Endothelial cell of umbilical vein (primary cell): ENCODE data around the gene FBXO2. TPM values are rescaled to one million over a fixed set of nuclear protein-coding genes. Genes with fewer than 3 reads are reported as not detected.

Experiments used
- BruUV-seq: library from RNA; stranded (reverse); fragments of 400-500 nt; replicated peaks from 2 replicates; lab custom pipeline; 2021; lab: Mats Ljungman, UMichigan
- CTCF ChIA-PET: fragments of 300-600, 350-600 bp; sonication (Branson Sonifier 250); formaldehyde crosslinking; loops from one replicate; lab custom pipeline; 2021; ENCODE audit warnings: antibody characterized with exemption, inconsistent platforms; lab: Charles Lee
- POLR2A ChIA-PET: fragments of 300-600, 350-600 bp; sonication (Branson Sonifier 250); formaldehyde crosslinking; loops from one replicate; lab custom pipeline; 2021; ENCODE audit warnings: antibody characterized with exemption, inconsistent platforms; lab: Charles Lee
- DNase-seq: peaks from one replicate; pipeline ENCODE4 v3.0.0-alpha.2; 2011; ENCODE audit warnings: low read depth, low spot score
- FAIRE-seq: peaks from 2 replicates; lab custom pipeline; 2011; peaks lifted over from hg19 to GRCh38; lab: Jason Lieb, UNC
- H2AFZ ChIP-seq: 2 replicates; pipeline ENCODE4 v1.6.0; 2012; ENCODE audit warnings: low read depth, low read length, control low read depth, inconsistent platforms
- H3K27ac ChIP-seq: 2 replicates; pipeline ENCODE4 v1.5.1; 2011; ENCODE audit warnings: low read depth, mild to moderate bottlenecking, control low read depth, low read length, moderate library complexity; ENCODE audit not compliant: insufficient read depth
- H3K27me3 ChIP-seq, 2 experiments: 2 replicates each; pipeline versions ENCODE4 v1.6.0 to v1.6.1; 2011; ENCODE audit warnings: low read length in 2 of 2, mixed read lengths in 1 of 2; ENCODE audit not compliant: control insufficient read depth in 2 of 2, insufficient read depth in 2 of 2
- H3K36me3 ChIP-seq, 2 experiments: 2 replicates in 1 of 2; 3 replicates in 1 of 2; pipeline ENCODE4 v1.5.1; 2011; ENCODE audit warnings: low read length in 2 of 2, mild to moderate bottlenecking in 1 of 2, moderate library complexity in 1 of 2; ENCODE audit not compliant: control insufficient read depth in 2 of 2, insufficient read depth in 2 of 2; ENCODE audit errors: extremely low read depth in 1 of 2
- H3K4me1 ChIP-seq: 3 replicates; pipeline ENCODE4 v1.5.1; 2011; ENCODE audit warnings: mild to moderate bottlenecking, low read length; ENCODE audit not compliant: control insufficient read depth, insufficient read depth; ENCODE audit errors: extremely low read depth
- H3K4me2 ChIP-seq: 2 replicates; pipeline ENCODE4 v1.6.1; 2011; ENCODE audit warnings: low read length, control low read depth, mixed read lengths; ENCODE audit not compliant: insufficient read depth
- H3K4me3 ChIP-seq, 3 experiments: fragments of 200-600 bp in 1 of 3; sonication (generic), shearing (Covaris generic) in 1 of 3; replicated peaks in 1 of 3; 2 replicates each; pipeline ENCODE4 v1.5.1; 2011 to 2016; ENCODE audit warnings: control low read depth in 3 of 3, low read length in 3 of 3, mild to moderate bottlenecking in 2 of 3, inconsistent platforms in 1 of 3, low read depth in 1 of 3, moderate library complexity in 1 of 3; ENCODE audit not compliant: insufficient read depth in 1 of 3
- H3K79me2 ChIP-seq: 2 replicates; pipeline ENCODE4 v1.6.0; 2012; ENCODE audit warnings: low read length, inconsistent platforms; ENCODE audit not compliant: control insufficient read depth, insufficient read depth
- H3K9ac ChIP-seq: replicated peaks from 2 replicates; pipeline ENCODE3; 2011; ENCODE audit warnings: low read length, control low read depth; ENCODE audit not compliant: insufficient read depth; ENCODE audit errors: extremely low read depth
- H3K9me1 ChIP-seq: replicated peaks from 3 replicates; pipeline ENCODE4 v1.6.0; 2011; ENCODE audit warnings: mild to moderate bottlenecking, low read length; ENCODE audit not compliant: control insufficient read depth, insufficient read depth; ENCODE audit errors: extremely low read depth
- H3K9me3 ChIP-seq: replicated peaks from 2 replicates; pipeline ENCODE4 v1.5.1; 2012; ENCODE audit warnings: low read length, inconsistent platforms; ENCODE audit not compliant: control insufficient read depth, insufficient read depth
- H4K20me1 ChIP-seq: replicated peaks from 2 replicates; pipeline ENCODE3; 2011; ENCODE audit warnings: mild to moderate bottlenecking, low read length; ENCODE audit not compliant: control insufficient read depth, insufficient read depth; ENCODE audit errors: extremely low read depth
- EZH2 ChIP-seq: IDR thresholded peaks from 2 replicates; pipeline ENCODE4 v1.6.1; 2012; ENCODE audit warnings: borderline replicate concordance, low read depth, mild to moderate bottlenecking, moderate library complexity, low read length, inconsistent platforms; ENCODE audit not compliant: severe bottlenecking
- FOS ChIP-seq: IDR thresholded peaks from 2 replicates; pipeline ENCODE4 v1.6.1; 2011; ENCODE audit warnings: mild to moderate bottlenecking, low read length, moderate library complexity, borderline replicate concordance; ENCODE audit not compliant: insufficient read depth
- GATA2 ChIP-seq: IDR thresholded peaks from 2 replicates; pipeline ENCODE4 v1.7.0; 2011; ENCODE audit warnings: low read depth, mild to moderate bottlenecking, moderate library complexity, mixed read lengths, low read length; ENCODE audit not compliant: insufficient read length, insufficient read depth
- JUN ChIP-seq: IDR thresholded peaks from 2 replicates; pipeline ENCODE4 v1.6.1; 2011; ENCODE audit warnings: borderline replicate concordance, low read depth; ENCODE audit not compliant: insufficient read length, insufficient read depth
- MYC ChIP-seq: IDR thresholded peaks from one replicate; pipeline ENCODE4 v1.6.1; 2011; ENCODE audit warnings: mild to moderate bottlenecking, low read depth, low read length
- POLR2A ChIP-seq: IDR thresholded peaks from 2 replicates; pipeline ENCODE4 v1.6.1; 2012; ENCODE audit warnings: low read depth, mild to moderate bottlenecking, control low read depth, low read length
- POLR2AphosphoS5 ChIP-seq: IDR thresholded peaks from 2 replicates; pipeline ENCODE4 v1.6.1; 2012; ENCODE audit warnings: low read depth, mild to moderate bottlenecking, control low read depth, low read length, moderate library complexity; ENCODE audit not compliant: insufficient read depth
- dilution Hi-C: fragments of 300-500 bp; cut with MboI; formaldehyde crosslinking; loops from one replicate; pipeline ENCODE4 v1.15.0; 2019; ENCODE audit warnings: low sequenced_read_pairs; ENCODE audit not compliant: extremely low pct_ligation_motif_present
- intact Hi-C: fragments of 100-400 bp; cut with micrococcal nuclease; formaldehyde crosslinking; loops from one replicate; pipeline ENCODE4 v1.10.0; 2022
- polyA plus RNA-seq, 4 experiments: library from polyadenylated mRNA; depleted of rRNA in 3 of 4; stranded (reverse) in 3 of 4; unstranded in 1 of 4; fragments of >200 nt; gene quantifications; 2 replicates each; pipeline versions ENCODE4 v1.2.1 to v1.2.3, GENCODE V29; 2011 to 2012; ENCODE audit warnings: missing spikeins in 1 of 4
- total RNA-seq: library from RNA; stranded (reverse); gene quantifications from 2 replicates; pipeline ENCODE4 v1.2.3, GENCODE V29; 2021
- TF ChIP-seq, protein P1 (sequence below), 2 donors: IDR thresholded peaks; 1 replicate in 1 of 2; 2 replicates in 1 of 2; pipeline ENCODE4 v1.5.1; 2011; ENCODE audit warnings: low read length in 2 of 2, mild to moderate bottlenecking in 2 of 2, moderate library complexity in 2 of 2, control low read depth in 1 of 2, inconsistent platforms in 1 of 2, low read depth in 1 of 2; ENCODE audit not compliant: insufficient read depth in 1 of 2; ENCODE audit errors: extremely low read depth in 1 of 2
- TF ChIP-seq, protein P2 (sequence below): IDR thresholded peaks from 2 replicates; pipeline ENCODE4 v1.6.1; 2011; ENCODE audit not compliant: insufficient read depth, insufficient read length

The FBXO2 gene
- total and polyA plus RNA-seq, 2 donors (not counting 3 experiments of a cell fraction or from before 2014, with no cell fraction given) = 0.42 to 0.91 TPM

DNA sequence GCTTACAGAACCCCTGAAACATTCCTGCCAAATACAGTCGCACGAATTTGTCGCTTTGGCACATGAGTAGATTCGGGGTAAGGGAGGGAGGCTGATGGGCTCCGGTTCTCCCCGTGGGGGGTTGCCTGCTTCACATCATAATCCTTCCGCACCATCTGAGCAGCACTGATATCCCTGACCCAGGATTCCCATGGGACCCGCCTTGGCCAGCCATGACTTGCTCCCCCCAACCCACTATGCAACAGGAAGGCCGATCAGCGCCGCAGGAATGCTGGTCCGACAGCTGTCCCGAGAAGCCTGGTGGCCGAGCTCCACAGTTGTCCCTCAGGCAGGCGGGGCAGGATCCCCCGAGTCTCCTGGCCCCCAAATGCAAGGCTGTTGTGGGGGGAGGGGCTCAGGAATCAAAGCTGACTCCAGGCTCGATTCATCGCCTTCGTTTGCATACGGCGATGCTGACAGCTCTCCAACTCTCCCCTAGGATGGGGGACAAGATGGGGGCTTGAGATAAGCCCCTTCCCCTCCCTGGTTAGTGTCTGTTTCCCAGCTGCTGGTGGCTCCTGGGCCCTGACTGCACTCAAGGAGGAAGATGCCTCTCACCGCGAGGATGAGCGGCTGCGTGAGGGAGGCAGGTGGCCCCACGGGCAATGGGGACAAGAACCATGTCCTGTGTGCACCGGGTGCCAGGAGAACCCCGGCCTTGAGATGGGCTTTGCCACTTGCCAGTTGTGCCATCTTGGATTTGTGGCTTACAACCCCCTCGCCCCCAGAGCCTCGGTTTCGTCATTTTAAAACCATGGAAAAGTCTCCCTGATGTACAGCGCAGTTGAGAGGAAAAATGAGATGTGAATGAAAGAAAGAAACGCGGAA, 46.6 kb upstream of the FBXO2 start:
- H3K9ac ChIP-seq = no peak overlapping the region
- intact Hi-C loops (no loop called here), dilution Hi-C loops (no loop called here)
- TF ChIP-seq, protein P1, sequence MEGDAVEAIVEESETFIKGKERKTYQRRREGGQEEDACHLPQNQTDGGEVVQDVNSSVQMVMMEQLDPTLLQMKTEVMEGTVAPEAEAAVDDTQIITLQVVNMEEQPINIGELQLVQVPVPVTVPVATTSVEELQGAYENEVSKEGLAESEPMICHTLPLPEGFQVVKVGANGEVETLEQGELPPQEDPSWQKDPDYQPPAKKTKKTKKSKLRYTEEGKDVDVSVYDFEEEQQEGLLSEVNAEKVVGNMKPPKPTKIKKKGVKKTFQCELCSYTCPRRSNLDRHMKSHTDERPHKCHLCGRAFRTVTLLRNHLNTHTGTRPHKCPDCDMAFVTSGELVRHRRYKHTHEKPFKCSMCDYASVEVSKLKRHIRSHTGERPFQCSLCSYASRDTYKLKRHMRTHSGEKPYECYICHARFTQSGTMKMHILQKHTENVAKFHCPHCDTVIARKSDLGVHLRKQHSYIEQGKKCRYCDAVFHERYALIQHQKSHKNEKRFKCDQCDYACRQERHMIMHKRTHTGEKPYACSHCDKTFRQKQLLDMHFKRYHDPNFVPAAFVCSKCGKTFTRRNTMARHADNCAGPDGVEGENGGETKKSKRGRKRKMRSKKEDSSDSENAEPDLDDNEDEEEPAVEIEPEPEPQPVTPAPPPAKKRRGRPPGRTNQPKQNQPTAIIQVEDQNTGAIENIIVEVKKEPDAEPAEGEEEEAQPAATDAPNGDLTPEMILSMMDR (IDR thresholded peaks at IDR 0.05; ENCODE audit: extremely low read depth in 1 of 2, insufficient read depth in 1 of 2, low read depth in 1 of 2, low read length in 2 of 2) = no peak
- TF ChIP-seq MYC = no peak
- TF ChIP-seq GATA2 = no peak
- TF ChIP-seq, protein P2, sequence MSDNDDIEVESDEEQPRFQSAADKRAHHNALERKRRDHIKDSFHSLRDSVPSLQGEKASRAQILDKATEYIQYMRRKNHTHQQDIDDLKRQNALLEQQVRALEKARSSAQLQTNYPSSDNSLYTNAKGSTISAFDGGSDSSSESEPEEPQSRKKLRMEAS = no peak
- TF ChIP-seq JUN = no peak
- no peak for TF ChIP-seq FOS
- TF ChIP-seq EZH2 = no peak
- no peak for TF ChIP-seq POLR2AphosphoS5
- TF ChIP-seq POLR2A = no peak
- no TSS peak for BruUV-seq
- FAIRE-seq (no peak), DNase-seq (no peak)
- CTCF ChIA-PET = interaction anchor here (1.0 to 3.5 kb wide), 5 partner anchors 10 to 663 kb away, joined by 3 to 17 read pairs (median 4); no protein-coding TSS in a partner anchor
- H3K4me1 ChIP-seq = no peaks in the 10 kb centered on the region
- no peak overlapping the region for H3K27ac ChIP-seq
- H2AFZ ChIP-seq = no peak overlapping the region
- H3K79me2 ChIP-seq = no peaks in the 10 kb centered on the region
- H3K9me3 ChIP-seq = no peaks in the 10 kb centered on the region
- no peak overlapping the region for H3K4me2 ChIP-seq
- no peak overlapping the region for H3K4me3 ChIP-seq
- no peaks in the 10 kb centered on the region for H4K20me1 ChIP-seq
- no peaks in the 10 kb centered on the region for H3K36me3 ChIP-seq
- no peaks in the 10 kb centered on the region for H3K9me1 ChIP-seq
- POLR2A ChIA-PET = no interaction called here
- H3K27me3 ChIP-seq = peaks cover 12 to 20% of the 10 kb centered on the region in 2 experiments
